Ascending aorta (tissue), 2 donors: ENCODE measurements around the gene LRIG1. TPM values are rescaled to one million over a fixed set of nuclear protein-coding genes. Genes with fewer than 3 reads are reported as not detected.
A peak's percentile ranks its signal among the peaks of the same experiment; 100 is the strongest.

ENCODE experiments used
- DNase-seq, 2 donors: peaks; one replicate each; pipeline ENCODE4 v3.0.0-alpha.2; 2019; ENCODE audit warnings: low spot score in 2 of 2
- H3K27ac ChIP-seq, 2 donors: fragments of 200-600 bp; sonication (generic); one replicate each; pipeline ENCODE4 v1.5.1; 2016 to 2017; ENCODE audit warnings: mild to moderate bottlenecking in 1 of 2
- H3K27me3 ChIP-seq: fragments of 200-600 bp; sonication (generic); one replicate; pipeline ENCODE4 v1.5.1; 2017
- H3K36me3 ChIP-seq, 2 donors: fragments of 200-600 bp; sonication (generic); one replicate each; pipeline ENCODE4 v1.5.1; 2016
- H3K4me1 ChIP-seq, 2 donors: fragments of 200-600 bp; sonication (generic); one replicate each; pipeline ENCODE4 v1.5.1; 2016 to 2017; ENCODE audit warnings: mild to moderate bottlenecking in 1 of 2
- H3K4me3 ChIP-seq, 2 donors: fragments of 200-600 bp; sonication (generic); one replicate each; pipeline ENCODE4 v1.5.1; 2016 to 2017; ENCODE audit warnings: mild to moderate bottlenecking in 1 of 2
- H3K9me3 ChIP-seq, 2 donors: fragments of 200-600 bp; sonication (generic); one replicate each; pipeline ENCODE4 v1.5.1; 2016
- intact Hi-C: fragments of 100-400 bp; cut with DNase I; formaldehyde crosslinking; loops from one replicate; pipeline ENCODE4 v1.15.1; 2023
- total RNA-seq: library from RNA; depleted of rRNA; stranded (reverse); fragments of >200 nt; gene quantifications from one replicate; pipeline ENCODE4 v1.1.0, GENCODE V29; 2016
- TF ChIP-seq, protein P1 (sequence below), 3 experiments: fragments of 200-600 bp in 2 of 3; fragments of 450-650 bp in 1 of 3; sonication (generic) in 2 of 3; IDR thresholded peaks; one replicate each; pipeline ENCODE4 v1.5.1; 2016 to 2019; ENCODE audit warnings: antibody characterized with exemption in 3 of 3, mild to moderate bottlenecking in 1 of 3, moderate library complexity in 1 of 3

Gene LRIG1
- total RNA-seq, 1 donor from 2014 or later = 62.3 TPM

DNA sequence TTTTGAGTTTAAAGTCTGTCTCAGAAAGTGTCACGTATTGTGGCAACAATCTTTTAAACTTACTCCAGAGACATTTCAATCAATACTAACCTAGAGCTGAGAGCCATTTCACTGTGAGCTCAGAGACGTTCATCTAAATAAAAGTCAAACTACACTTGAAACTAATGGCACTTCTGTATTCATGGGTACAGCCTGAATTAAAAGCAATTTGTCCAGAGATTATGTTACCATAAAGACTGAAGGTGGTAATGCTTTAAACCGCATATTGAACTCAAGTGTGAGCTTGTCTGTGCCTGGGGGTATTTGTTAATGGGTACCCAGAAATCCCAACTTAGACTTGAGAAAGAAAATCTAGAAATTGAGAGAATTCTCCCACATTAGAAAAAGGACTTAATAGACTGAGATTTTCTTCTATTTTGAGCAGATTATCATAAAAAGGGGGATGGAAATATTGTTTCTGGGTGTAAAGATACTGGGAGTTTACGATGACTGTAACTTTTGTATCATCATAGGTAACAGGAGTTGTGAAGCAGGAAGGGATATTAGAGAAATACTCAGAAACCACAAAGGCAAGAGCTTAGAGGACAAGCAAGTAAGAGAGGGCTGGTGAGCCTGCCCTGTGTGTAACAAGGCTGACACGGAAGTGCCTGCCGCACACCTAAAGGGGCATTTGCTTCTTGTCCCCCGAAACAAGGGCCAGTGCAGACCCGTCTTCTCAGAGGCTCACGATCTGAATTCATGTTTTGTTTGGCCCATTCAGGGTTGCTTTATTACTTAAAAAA, 36.9 kb downstream of the LRIG1 start:
- no peak for DNase-seq
- Histone ChIP-seq H3K27me3 (no peaks in the 10 kb centered on the region), H3K9me3 (no peaks in the 10 kb centered on the region), H3K27ac (peak overlapping the region; percentile 10 to 27), H3K4me1 (peaks cover 3 to 23% of the 10 kb centered on the region in 2 donors), H3K36me3 (peaks cover 4 to 5% of the 10 kb centered on the region in 2 donors), H3K4me3 (no peak overlapping the region)
- intact Hi-C loops = no loop called here
- TF ChIP-seq, protein P1, sequence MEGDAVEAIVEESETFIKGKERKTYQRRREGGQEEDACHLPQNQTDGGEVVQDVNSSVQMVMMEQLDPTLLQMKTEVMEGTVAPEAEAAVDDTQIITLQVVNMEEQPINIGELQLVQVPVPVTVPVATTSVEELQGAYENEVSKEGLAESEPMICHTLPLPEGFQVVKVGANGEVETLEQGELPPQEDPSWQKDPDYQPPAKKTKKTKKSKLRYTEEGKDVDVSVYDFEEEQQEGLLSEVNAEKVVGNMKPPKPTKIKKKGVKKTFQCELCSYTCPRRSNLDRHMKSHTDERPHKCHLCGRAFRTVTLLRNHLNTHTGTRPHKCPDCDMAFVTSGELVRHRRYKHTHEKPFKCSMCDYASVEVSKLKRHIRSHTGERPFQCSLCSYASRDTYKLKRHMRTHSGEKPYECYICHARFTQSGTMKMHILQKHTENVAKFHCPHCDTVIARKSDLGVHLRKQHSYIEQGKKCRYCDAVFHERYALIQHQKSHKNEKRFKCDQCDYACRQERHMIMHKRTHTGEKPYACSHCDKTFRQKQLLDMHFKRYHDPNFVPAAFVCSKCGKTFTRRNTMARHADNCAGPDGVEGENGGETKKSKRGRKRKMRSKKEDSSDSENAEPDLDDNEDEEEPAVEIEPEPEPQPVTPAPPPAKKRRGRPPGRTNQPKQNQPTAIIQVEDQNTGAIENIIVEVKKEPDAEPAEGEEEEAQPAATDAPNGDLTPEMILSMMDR (IDR thresholded peaks at IDR 0.05) = no peak

DNA sequence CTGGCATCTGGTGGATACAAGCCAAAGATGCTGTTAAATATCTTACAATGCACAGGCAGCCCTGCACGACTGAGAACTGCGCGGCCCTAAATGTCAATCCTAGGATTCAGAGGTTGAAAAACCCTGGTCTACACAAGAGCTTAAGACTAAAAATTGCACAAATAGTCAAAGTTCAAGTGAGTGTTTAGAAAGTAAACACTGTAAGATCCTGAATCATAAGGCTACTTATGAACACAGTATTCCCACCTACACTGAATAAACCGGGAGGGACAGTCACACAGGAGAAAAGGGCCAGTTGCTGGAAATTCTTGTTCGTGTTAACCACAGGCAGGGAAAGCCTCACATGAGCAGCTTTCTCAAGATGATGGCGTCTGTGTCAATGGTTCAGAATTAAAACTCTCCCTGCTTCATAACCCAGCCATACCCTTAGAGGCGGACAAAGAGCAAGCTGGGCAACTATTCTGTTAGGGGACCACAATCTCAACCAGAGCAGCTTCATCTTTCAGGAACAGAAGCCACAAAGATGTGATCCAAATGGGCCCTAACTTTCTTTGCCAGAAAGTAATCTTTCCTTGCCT, 37.7 kb downstream of the LRIG1 start:
- intact Hi-C loops = no loop called here
- Histone ChIP-seq H3K9me3 (no peaks in the 10 kb centered on the region), H3K36me3 (peaks cover 5 to 7% of the 10 kb centered on the region in 2 donors), H3K27me3 (no peaks in the 10 kb centered on the region), H3K27ac (peak overlapping the region; percentile 24 to 27), H3K4me3 (no peak overlapping the region), H3K4me1 (peaks cover 3 to 22% of the 10 kb centered on the region in 2 donors)
- peak in 1 of 2 donors; percentile 62 for DNase-seq
- TF ChIP-seq, protein P1 (IDR thresholded peaks at IDR 0.05) = no peak

DNA sequence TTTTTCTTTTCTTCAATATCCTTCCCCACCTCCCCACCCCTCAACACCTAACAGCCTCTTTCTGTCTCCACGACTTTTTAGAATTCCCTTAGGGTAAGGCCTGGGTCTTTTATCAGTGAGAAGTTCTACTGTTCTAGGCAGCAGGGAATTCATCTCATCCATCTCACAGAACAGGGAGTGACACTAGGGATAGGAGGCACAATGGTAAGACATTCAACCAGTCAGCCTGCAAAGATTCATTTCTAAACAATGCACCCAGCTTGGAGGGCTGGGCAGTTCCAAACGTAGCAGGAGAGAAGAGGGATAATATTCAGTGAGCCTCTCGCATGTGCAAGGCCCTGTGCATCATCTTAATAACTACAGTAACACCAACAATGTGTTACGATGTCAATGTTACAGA, 43.6 kb downstream of the LRIG1 start:
- intact Hi-C loops = no loop called here
- Histone ChIP-seq H3K4me1 (peaks cover 18 to 32% of the 10 kb centered on the region in 2 donors), H3K9me3 (no peaks in the 10 kb centered on the region), H3K27ac (peak overlapping the region; percentile 56 to 79), H3K4me3 (no peak overlapping the region), H3K36me3 (peaks cover 11 to 13% of the 10 kb centered on the region in 2 donors), H3K27me3 (no peaks in the 10 kb centered on the region)
- peak in 1 of 2 donors; percentile 47 for DNase-seq
- TF ChIP-seq, protein P1 (IDR thresholded peaks at IDR 0.05) = no peak

DNA sequence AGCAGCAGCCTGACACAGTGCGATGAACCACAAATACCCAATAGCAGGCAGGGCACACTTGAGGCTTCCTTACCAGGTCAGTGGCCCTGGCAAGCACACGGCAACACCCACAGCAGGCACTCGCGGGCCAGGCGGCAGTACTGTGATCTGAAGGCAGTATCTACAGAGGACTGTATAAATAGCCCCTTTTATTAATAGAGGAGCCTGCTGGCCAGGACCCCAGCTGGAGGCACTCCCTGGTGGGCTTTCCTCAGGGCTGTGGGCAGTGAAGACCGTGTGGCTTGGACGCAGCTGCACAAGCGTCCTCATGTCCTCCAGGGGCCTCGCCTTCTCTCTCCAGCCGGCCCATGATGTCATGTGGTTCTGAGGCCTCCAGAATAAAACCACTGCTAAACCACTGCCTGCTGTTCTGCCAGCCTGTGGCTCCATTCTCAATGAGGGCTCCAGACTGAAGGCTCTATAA, 44.1 kb downstream of the LRIG1 start:
- peaks cover 21 to 38% of the 10 kb centered on the region in 2 donors for H3K4me1 ChIP-seq
- peaks cover 11 to 13% of the 10 kb centered on the region in 2 donors for H3K36me3 ChIP-seq
- H3K27me3 ChIP-seq = no peaks in the 10 kb centered on the region
- intact Hi-C loops = no loop called here
- H3K27ac ChIP-seq = peak overlapping the region; percentile 56 to 79
- TF ChIP-seq, protein P1 (IDR thresholded peaks at IDR 0.05) = no peak
- peak in 1 of 2 donors; percentile 65 for DNase-seq
- H3K4me3 ChIP-seq = no peak overlapping the region
- no peaks in the 10 kb centered on the region for H3K9me3 ChIP-seq

DNA sequence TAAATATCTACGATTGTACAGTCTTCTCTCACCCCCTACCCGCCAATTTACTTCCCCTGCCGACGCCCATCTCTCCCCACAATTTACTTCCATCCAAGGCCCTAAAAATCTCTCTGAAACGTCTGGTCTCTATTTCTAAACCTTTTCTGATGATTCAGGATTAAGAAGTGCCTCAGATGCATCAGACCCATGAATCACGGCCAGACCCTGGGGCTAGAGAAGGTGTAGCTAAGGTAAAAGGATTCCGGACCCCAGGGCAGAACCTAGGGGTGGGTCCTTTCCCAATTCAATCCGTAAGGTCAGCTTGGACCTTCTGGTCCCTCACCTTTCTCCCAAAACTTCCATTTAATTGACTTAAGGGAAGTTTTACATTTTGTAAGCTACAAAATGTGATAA, 46.4 kb downstream of the LRIG1 start:
- Histone ChIP-seq H3K4me1 (peaks cover 36 to 60% of the 10 kb centered on the region in 2 donors), H3K27ac (peak overlapping the region; percentile 79 to 84)
- intact Hi-C loops = loop anchor here (2.0 kb wide), 1 partner anchor 36 kb away; no protein-coding TSS in a partner anchor

More for the DNA sequence above, 46.4 kb downstream of the LRIG1 start:
- DNase-seq = no peak
- Histone ChIP-seq H3K27me3 (no peaks in the 10 kb centered on the region), H3K4me3 (no peak overlapping the region), H3K9me3 (no peaks in the 10 kb centered on the region), H3K36me3 (peaks cover 6 to 8% of the 10 kb centered on the region in 2 donors)
- TF ChIP-seq, protein P1 (IDR thresholded peaks at IDR 0.05) = no peak
